GM21529 (cell line): ENCODE data around the gene POLR3A.

Source experiments
- ATAC-seq: cut with Tn5 transposase; IDR thresholded peaks from one replicate; pipeline ENCODE4 v1.9.1; 2021; ENCODE audit not compliant: unreplicated experiment

The POLR3A gene

GRCh38 chr10:78047314-78047891 lies 18.1 kb upstream of the POLR3A start:
- peak; percentile 55 for ATAC-seq

GRCh38 chr10:78046711-78047269 lies 17.5 kb upstream of the POLR3A start:
- ATAC-seq: no peak

- ATAC-seq: no peak
These were observed 16.5 kb upstream of the POLR3A start for GRCh38 chr10:78045856-78046255.

- peak; percentile 67 for ATAC-seq
These were observed 15.9 kb upstream of the POLR3A start for GRCh38 chr10:78045237-78045636.

- ATAC-seq: no peak
These were observed 15.4 kb upstream of the POLR3A start for GRCh38 chr10:78044699-78045098.

GRCh38 chr10:78044179-78044578 lies 14.9 kb upstream of the POLR3A start:
- no peak for ATAC-seq

- ATAC-seq: no peak
These were observed 13.4 kb upstream of the POLR3A start for GRCh38 chr10:78042752-78043104.

- no peak for ATAC-seq
These were observed 12.9 kb upstream of the POLR3A start for GRCh38 chr10:78042058-78042751.

- ATAC-seq: no peak
These were observed 12.1 kb upstream of the POLR3A start for GRCh38 chr10:78041170-78042057.

GRCh38 chr10:78039743-78040142 lies 10.4 kb upstream of the POLR3A start:
- no peak for ATAC-seq

GRCh38 chr10:78038791-78039547 lies 9.7 kb upstream of the POLR3A start:
- no peak for ATAC-seq

- ATAC-seq: no peak
These were observed 8.8 kb upstream of the POLR3A start for GRCh38 chr10:78038105-78038504.

- no peak for ATAC-seq
These were observed 6.7 kb upstream of the POLR3A start for GRCh38 chr10:78035933-78036583.

GRCh38 chr10:78035437-78035836 lies 6.1 kb upstream of the POLR3A start:
- no peak for ATAC-seq

GRCh38 chr10:78035025-78035424 lies 5.7 kb upstream of the POLR3A start:
- no peak for ATAC-seq

GRCh38 chr10:78033637-78034470 lies 4.5 kb upstream of the POLR3A start, which contains the start of gene RPS24:
Gene RPS24, plus strand, starts transcription at chr10:78033863. Its CDS starts 39 bp downstream, at chr10:78033902.
- ATAC-seq: peak; percentile 81

- no peak for ATAC-seq
These were observed 4.0 kb upstream of the POLR3A start for GRCh38 chr10:78033387-78033636.

- ATAC-seq: no peak
These were observed 662 bp downstream of the POLR3A start for GRCh38 chr10:78028438-78029268.
